ENCODE measurements around the gene DHRS2.
"Not testable (repeated sequence)": the region's sequence is repeated elsewhere in the genome, so short reads cannot be mapped to it uniquely, and the experiment has no call there.

DHRS2 gene

GRCh38 chr14:23633160-23633701, 2.9 kb upstream of the DHRS2 start:
- no peak for DNase-seq (ENCODE audit: low spot score)

- not testable (repeated sequence) for DNase-seq (ENCODE audit: low spot score)
Observed at GRCh38 chr14:23634698-23635412, 1.3 kb upstream of the DHRS2 start.

- DNase-seq (ENCODE audit: low spot score): not testable (repeated sequence)
Observed at GRCh38 chr14:23637312-23637654, 1.1 kb downstream of the DHRS2 start.

- not testable (repeated sequence) for DNase-seq (ENCODE audit: low spot score)
Observed at GRCh38 chr14:23637655-23638413, 1.7 kb downstream of the DHRS2 start.

- DNase-seq (ENCODE audit: low spot score): no peak
Observed at GRCh38 chr14:23638414-23639047, 2.4 kb downstream of the DHRS2 start.

GRCh38 chr14:23639048-23639890, 3.1 kb downstream of the DHRS2 start:
- no peak for DNase-seq (ENCODE audit: low spot score)

GRCh38 chr14:23639891-23640523, 3.8 kb downstream of the DHRS2 start:
- DNase-seq (ENCODE audit: low spot score): no peak

GRCh38 chr14:23640524-23641141, 4.5 kb downstream of the DHRS2 start:
- peak; percentile 6 for DNase-seq (ENCODE audit: low spot score)

- DNase-seq (ENCODE audit: low spot score): no peak
Observed at GRCh38 chr14:23641180-23641914, 5.2 kb downstream of the DHRS2 start.

GRCh38 chr14:23641915-23642588, 5.9 kb downstream of the DHRS2 start:
- DNase-seq (ENCODE audit: low spot score): peak; percentile 3

- no peak for DNase-seq (ENCODE audit: low spot score)
Observed at GRCh38 chr14:23643533-23644194, 7.5 kb downstream of the DHRS2 start.

GRCh38 chr14:23644195-23644918, 8.2 kb downstream of the DHRS2 start:
- no peak for DNase-seq (ENCODE audit: low spot score)

- no peak for DNase-seq (ENCODE audit: low spot score)
Observed at GRCh38 chr14:23644919-23645336, 8.8 kb downstream of the DHRS2 start.

GRCh38 chr14:23645504-23645811, 9.3 kb downstream of the DHRS2 start:
- DNase-seq (ENCODE audit: low spot score): no peak

GRCh38 chr14:23645812-23646647, 9.9 kb downstream of the DHRS2 start:
- DNase-seq (ENCODE audit: low spot score): no peak

- peak; percentile 22 for DNase-seq (ENCODE audit: low spot score)
Observed at GRCh38 chr14:23646648-23647549, 10.7 kb downstream of the DHRS2 start.

- DNase-seq (ENCODE audit: low spot score): no peak
Observed at GRCh38 chr14:23647619-23648018, 11.5 kb downstream of the DHRS2 start.
